ENCODE data around the gene FHAD1. TPM values are rescaled to one million over a fixed set of nuclear protein-coding genes. Genes with fewer than 3 reads are reported as not detected.

FHAD1 gene
- total and polyA plus RNA-seq, 9 of the 15 experiments (the other 6 are each of a cell fraction or from before 2014, with no cell fraction given) = 0.32 to 2.1 (median 1.5) TPM; not detected in 1

DNA sequence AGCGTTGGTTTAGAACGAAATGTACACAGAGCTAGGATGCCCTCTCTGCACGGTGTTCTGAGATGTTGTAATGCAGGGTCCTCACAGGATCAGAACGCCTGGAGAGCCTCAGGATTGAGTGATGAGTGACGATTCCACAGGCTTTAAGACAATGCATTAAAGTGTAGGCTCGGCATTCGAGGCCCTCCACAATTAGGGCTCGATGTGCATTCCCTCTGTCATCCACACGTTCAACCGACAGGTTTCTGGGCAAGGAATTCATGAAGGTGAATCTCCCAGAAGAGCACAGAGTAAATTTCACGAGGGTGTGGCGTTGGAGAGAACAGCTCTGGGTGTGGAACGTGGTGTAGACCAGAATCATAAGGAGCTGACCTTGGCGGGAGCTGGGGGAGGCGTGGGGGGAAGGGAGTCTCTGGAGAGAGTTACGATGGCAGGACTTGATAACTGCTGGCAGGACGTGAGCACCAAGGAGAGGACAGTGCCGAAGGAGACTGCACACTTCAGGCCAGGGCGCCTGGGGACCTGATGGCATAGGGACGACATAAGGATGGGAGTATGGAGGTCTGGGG lies 111.6 kb downstream of the FHAD1 start (continued):
- TF ChIP-seq, protein P1, sequence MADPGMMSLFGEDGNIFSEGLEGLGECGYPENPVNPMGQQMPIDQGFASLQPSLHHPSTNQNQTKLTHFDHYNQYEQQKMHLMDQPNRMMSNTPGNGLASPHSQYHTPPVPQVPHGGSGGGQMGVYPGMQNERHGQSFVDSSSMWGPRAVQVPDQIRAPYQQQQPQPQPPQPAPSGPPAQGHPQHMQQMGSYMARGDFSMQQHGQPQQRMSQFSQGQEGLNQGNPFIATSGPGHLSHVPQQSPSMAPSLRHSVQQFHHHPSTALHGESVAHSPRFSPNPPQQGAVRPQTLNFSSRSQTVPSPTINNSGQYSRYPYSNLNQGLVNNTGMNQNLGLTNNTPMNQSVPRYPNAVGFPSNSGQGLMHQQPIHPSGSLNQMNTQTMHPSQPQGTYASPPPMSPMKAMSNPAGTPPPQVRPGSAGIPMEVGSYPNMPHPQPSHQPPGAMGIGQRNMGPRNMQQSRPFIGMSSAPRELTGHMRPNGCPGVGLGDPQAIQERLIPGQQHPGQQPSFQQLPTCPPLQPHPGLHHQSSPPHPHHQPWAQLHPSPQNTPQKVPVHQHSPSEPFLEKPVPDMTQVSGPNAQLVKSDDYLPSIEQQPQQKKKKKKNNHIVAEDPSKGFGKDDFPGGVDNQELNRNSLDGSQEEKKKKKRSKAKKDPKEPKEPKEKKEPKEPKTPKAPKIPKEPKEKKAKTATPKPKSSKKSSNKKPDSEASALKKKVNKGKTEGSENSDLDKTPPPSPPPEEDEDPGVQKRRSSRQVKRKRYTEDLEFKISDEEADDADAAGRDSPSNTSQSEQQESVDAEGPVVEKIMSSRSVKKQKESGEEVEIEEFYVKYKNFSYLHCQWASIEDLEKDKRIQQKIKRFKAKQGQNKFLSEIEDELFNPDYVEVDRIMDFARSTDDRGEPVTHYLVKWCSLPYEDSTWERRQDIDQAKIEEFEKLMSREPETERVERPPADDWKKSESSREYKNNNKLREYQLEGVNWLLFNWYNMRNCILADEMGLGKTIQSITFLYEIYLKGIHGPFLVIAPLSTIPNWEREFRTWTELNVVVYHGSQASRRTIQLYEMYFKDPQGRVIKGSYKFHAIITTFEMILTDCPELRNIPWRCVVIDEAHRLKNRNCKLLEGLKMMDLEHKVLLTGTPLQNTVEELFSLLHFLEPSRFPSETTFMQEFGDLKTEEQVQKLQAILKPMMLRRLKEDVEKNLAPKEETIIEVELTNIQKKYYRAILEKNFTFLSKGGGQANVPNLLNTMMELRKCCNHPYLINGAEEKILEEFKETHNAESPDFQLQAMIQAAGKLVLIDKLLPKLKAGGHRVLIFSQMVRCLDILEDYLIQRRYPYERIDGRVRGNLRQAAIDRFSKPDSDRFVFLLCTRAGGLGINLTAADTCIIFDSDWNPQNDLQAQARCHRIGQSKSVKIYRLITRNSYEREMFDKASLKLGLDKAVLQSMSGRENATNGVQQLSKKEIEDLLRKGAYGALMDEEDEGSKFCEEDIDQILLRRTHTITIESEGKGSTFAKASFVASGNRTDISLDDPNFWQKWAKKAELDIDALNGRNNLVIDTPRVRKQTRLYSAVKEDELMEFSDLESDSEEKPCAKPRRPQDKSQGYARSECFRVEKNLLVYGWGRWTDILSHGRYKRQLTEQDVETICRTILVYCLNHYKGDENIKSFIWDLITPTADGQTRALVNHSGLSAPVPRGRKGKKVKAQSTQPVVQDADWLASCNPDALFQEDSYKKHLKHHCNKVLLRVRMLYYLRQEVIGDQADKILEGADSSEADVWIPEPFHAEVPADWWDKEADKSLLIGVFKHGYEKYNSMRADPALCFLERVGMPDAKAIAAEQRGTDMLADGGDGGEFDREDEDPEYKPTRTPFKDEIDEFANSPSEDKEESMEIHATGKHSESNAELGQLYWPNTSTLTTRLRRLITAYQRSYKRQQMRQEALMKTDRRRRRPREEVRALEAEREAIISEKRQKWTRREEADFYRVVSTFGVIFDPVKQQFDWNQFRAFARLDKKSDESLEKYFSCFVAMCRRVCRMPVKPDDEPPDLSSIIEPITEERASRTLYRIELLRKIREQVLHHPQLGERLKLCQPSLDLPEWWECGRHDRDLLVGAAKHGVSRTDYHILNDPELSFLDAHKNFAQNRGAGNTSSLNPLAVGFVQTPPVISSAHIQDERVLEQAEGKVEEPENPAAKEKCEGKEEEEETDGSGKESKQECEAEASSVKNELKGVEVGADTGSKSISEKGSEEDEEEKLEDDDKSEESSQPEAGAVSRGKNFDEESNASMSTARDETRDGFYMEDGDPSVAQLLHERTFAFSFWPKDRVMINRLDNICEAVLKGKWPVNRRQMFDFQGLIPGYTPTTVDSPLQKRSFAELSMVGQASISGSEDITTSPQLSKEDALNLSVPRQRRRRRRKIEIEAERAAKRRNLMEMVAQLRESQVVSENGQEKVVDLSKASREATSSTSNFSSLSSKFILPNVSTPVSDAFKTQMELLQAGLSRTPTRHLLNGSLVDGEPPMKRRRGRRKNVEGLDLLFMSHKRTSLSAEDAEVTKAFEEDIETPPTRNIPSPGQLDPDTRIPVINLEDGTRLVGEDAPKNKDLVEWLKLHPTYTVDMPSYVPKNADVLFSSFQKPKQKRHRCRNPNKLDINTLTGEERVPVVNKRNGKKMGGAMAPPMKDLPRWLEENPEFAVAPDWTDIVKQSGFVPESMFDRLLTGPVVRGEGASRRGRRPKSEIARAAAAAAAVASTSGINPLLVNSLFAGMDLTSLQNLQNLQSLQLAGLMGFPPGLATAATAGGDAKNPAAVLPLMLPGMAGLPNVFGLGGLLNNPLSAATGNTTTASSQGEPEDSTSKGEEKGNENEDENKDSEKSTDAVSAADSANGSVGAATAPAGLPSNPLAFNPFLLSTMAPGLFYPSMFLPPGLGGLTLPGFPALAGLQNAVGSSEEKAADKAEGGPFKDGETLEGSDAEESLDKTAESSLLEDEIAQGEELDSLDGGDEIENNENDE (IDR thresholded peaks at IDR 0.05; ENCODE audit: low read depth, low read length) = no peak
- peak; percentile 62 for TF ChIP-seq CREM (IDR thresholded peaks at IDR 0.05; ENCODE audit: low read depth)
- peak in 1 of 2 experiments; percentile 45; a peak in 1 of 4 replicates for TF ChIP-seq ARNT (IDR thresholded peaks at IDR 0.05)
- no peak for TF ChIP-seq NR1H2 (CRISPR knock-in tag; IDR thresholded peaks at IDR 0.05)
- TF ChIP-seq ZNF140 (CRISPR knock-in tag; IDR thresholded peaks at IDR 0.05) = no peak
- TF ChIP-seq ZNF282 (CRISPR knock-in tag; IDR thresholded peaks at IDR 0.05) = no peak
- TF ChIP-seq MTF1 (CRISPR knock-in tag; IDR thresholded peaks at IDR 0.05; ENCODE audit: borderline replicate concordance) = no peak
- no peak for TF ChIP-seq ZNF354B (CRISPR knock-in tag; IDR thresholded peaks at IDR 0.05)
- TF ChIP-seq TARDBP (IDR thresholded peaks at IDR 0.05) = no peak
- TF ChIP-seq COPS2 (conservative IDR thresholded peaks at IDR 0.05) = no peak
- TF ChIP-seq, protein P2, sequence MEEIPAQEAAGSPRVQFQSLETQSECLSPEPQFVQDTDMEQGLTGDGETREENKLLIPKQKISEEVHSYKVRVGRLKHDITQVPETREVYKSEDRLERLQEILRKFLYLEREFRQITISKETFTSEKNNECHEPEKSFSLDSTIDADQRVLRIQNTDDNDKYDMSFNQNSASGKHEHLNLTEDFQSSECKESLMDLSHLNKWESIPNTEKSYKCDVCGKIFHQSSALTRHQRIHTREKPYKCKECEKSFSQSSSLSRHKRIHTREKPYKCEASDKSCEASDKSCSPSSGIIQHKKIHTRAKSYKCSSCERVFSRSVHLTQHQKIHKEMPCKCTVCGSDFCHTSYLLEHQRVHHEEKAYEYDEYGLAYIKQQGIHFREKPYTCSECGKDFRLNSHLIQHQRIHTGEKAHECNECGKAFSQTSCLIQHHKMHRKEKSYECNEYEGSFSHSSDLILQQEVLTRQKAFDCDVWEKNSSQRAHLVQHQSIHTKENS (CRISPR knock-in tag; IDR thresholded peaks at IDR 0.05) = no peak
- TF ChIP-seq JUN (IDR thresholded peaks at IDR 0.05; ENCODE audit: borderline replicate concordance, low read depth, low read length) = no peak
- TF ChIP-seq JUN (CRISPR knock-in tag; IDR thresholded peaks at IDR 0.05; ENCODE audit: borderline replicate concordance) = no peak
- no peak for TF ChIP-seq NCOA2 (IDR thresholded peaks at IDR 0.05; ENCODE audit: partially characterized antibody in 2 of 2)
- TF ChIP-seq MYBL2 (IDR thresholded peaks at IDR 0.05; ENCODE audit: low read depth) = no peak
- no peak for TF ChIP-seq MYBL2 (CRISPR knock-in tag; IDR thresholded peaks at IDR 0.05; ENCODE audit: borderline replicate concordance)
- TF ChIP-seq, protein P3, sequence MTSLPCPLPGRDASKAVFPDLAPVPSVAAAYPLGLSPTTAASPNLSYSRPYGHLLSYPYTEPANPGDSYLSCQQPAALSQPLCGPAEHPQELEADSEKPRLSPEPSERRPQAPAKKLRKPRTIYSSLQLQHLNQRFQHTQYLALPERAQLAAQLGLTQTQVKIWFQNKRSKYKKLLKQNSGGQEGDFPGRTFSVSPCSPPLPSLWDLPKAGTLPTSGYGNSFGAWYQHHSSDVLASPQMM (CRISPR knock-in tag; IDR thresholded peaks at IDR 0.05) = no peak

Data from K562 (cell line).